Measurements from ENCODE around the gene PKIG.

Gene PKIG

GRCh38 chr20:44624152-44624551, 41.8 kb downstream of the PKIG start:
- TF ChIP-seq CTCF (IDR thresholded peaks at IDR 0.05; ENCODE audit: low read depth, low read length, missing control alignments), result no peak
- no peak for DNase-seq (ENCODE audit: low read depth)
- H3K4me3 ChIP-seq (ENCODE audit: low read depth, low read length), result no peak overlapping the region

- TF ChIP-seq CTCF (IDR thresholded peaks at IDR 0.05; ENCODE audit: low read depth, low read length, missing control alignments), result no peak
- DNase-seq (ENCODE audit: low read depth), result no peak
- H3K4me3 ChIP-seq (ENCODE audit: low read depth, low read length), result no peak overlapping the region
Measured at GRCh38 chr20:44624743-44625271, 42.4 kb downstream of the PKIG start.

GRCh38 chr20:44625361-44625760, 43.0 kb downstream of the PKIG start:
- no peak for DNase-seq (ENCODE audit: low read depth)
- no peak overlapping the region for H3K4me3 ChIP-seq (ENCODE audit: low read depth, low read length)
- TF ChIP-seq CTCF (IDR thresholded peaks at IDR 0.05; ENCODE audit: low read depth, low read length, missing control alignments), result no peak

- DNase-seq (ENCODE audit: low read depth), result no peak
- no peak overlapping the region for H3K4me3 ChIP-seq (ENCODE audit: low read depth, low read length)
- no peak for TF ChIP-seq CTCF (IDR thresholded peaks at IDR 0.05; ENCODE audit: low read depth, low read length, missing control alignments)
Measured at GRCh38 chr20:44626278-44626677, 43.9 kb downstream of the PKIG start.

- H3K4me3 ChIP-seq (ENCODE audit: low read depth, low read length), result no peak overlapping the region
- no peak for DNase-seq (ENCODE audit: low read depth)
- no peak for TF ChIP-seq CTCF (IDR thresholded peaks at IDR 0.05; ENCODE audit: low read depth, low read length, missing control alignments)
Measured at GRCh38 chr20:44627364-44628010, 45.1 kb downstream of the PKIG start.

- H3K4me3 ChIP-seq (ENCODE audit: low read depth, low read length), result no peak overlapping the region
- no peak for DNase-seq (ENCODE audit: low read depth)
- TF ChIP-seq CTCF (IDR thresholded peaks at IDR 0.05; ENCODE audit: low read depth, low read length, missing control alignments), result no peak
Measured at GRCh38 chr20:44629017-44629385, 46.6 kb downstream of the PKIG start.

GRCh38 chr20:44629542-44629941, 47.2 kb downstream of the PKIG start:
- H3K4me3 ChIP-seq (ENCODE audit: low read depth, low read length), result no peak overlapping the region
- DNase-seq (ENCODE audit: low read depth), result no peak
- TF ChIP-seq CTCF (IDR thresholded peaks at IDR 0.05; ENCODE audit: low read depth, low read length, missing control alignments), result no peak
